H1 (cell line): Measurements from ENCODE around the gene PKN3. TPM values are rescaled to one million over a fixed set of nuclear protein-coding genes. Genes with fewer than 3 reads are reported as not detected.

Experiments
- CTCF ChIA-PET: fragments of 300-600 bp; sonication (Branson Sonifier 250); formaldehyde crosslinking; loops from one replicate; lab custom pipeline; 2021; ENCODE audit not compliant: partially characterized antibody; lab: Charles Lee
- POLR2A ChIA-PET: fragments of 300-600 bp; sonication (Branson Sonifier 250); formaldehyde crosslinking; loops from one replicate; lab custom pipeline; 2021; ENCODE audit warnings: inconsistent platforms; ENCODE audit not compliant: partially characterized antibody; lab: Charles Lee
- DNase-seq, 2 experiments: peaks; one replicate each; pipeline versions ENCODE4 v3.0.0 to v3.0.0-alpha.2; 2010 to 2022; ENCODE audit warnings: low spot score in 2 of 2, low read depth in 1 of 2, mixed read lengths in 1 of 2
- FAIRE-seq: peaks from 2 replicates; lab custom pipeline; 2011; peaks lifted over from hg19 to GRCh38; lab: Jason Lieb, UNC
- H2AFZ ChIP-seq: 2 replicates; pipeline ENCODE4 v1.8.1; 2012; ENCODE audit warnings: low read length, inconsistent platforms
- H2AK5ac ChIP-seq: 2 replicates; pipeline ENCODE4 v1.6.1; 2013; ENCODE audit warnings: low read depth, low read length
- H2BK120ac ChIP-seq: replicated peaks from 2 replicates; pipeline ENCODE3; 2013; ENCODE audit warnings: low read depth, low read length, inconsistent platforms
- H2BK12ac ChIP-seq: 2 replicates; pipeline ENCODE4 v1.6.1; 2013; ENCODE audit warnings: low read depth, low read length
- H2BK15ac ChIP-seq: 2 replicates; pipeline ENCODE4 v1.6.1; 2013; ENCODE audit warnings: low read length
- H2BK20ac ChIP-seq: 2 replicates; pipeline ENCODE4 v1.6.1; 2013; ENCODE audit warnings: low read length
- H2BK5ac ChIP-seq: 2 replicates; pipeline ENCODE4 v1.6.1; 2013; ENCODE audit warnings: low read depth, low read length
- H3K14ac ChIP-seq: 2 replicates; pipeline ENCODE4 v1.6.1; 2013; ENCODE audit warnings: inconsistent platforms; ENCODE audit not compliant: insufficient read length
- H3K18ac ChIP-seq: 2 replicates; pipeline ENCODE4 v1.6.1; 2013; ENCODE audit warnings: low read length; ENCODE audit errors: extremely low read depth
- H3K23ac ChIP-seq: 2 replicates; pipeline ENCODE4 v1.6.1; 2013; ENCODE audit warnings: inconsistent platforms; ENCODE audit not compliant: insufficient read length
- H3K23me2 ChIP-seq: 2 replicates; pipeline ENCODE4 v1.6.1; 2013; ENCODE audit warnings: low read depth, low read length
- H3K27ac ChIP-seq: 2 replicates; pipeline ENCODE4 v1.6.1; 2011; ENCODE audit warnings: low read depth, low read length, inconsistent platforms
- H3K27me3 ChIP-seq, 4 experiments: replicated peaks in 1 of 4; 1 replicate in 1 of 4; 2 replicates in 3 of 4; pipeline versions ENCODE4 v1.6.1 to v1.8.1; 2011 to 2013; ENCODE audit warnings: low read length in 3 of 4, mild to moderate bottlenecking in 3 of 4, inconsistent platforms in 2 of 4, mixed read lengths in 2 of 4, moderate library complexity in 1 of 4; ENCODE audit not compliant: control insufficient read depth in 3 of 4, insufficient read depth in 3 of 4; ENCODE audit errors: extremely low read depth in 1 of 4
- H3K36me3 ChIP-seq, 4 experiments: 2 replicates each; pipeline versions ENCODE4 v1.6.1 to v1.8.1; 2011 to 2013; ENCODE audit warnings: mild to moderate bottlenecking in 4 of 4, low read length in 3 of 4, moderate library complexity in 2 of 4, control low read depth in 1 of 4, inconsistent platforms in 1 of 4; ENCODE audit not compliant: insufficient read depth in 4 of 4, control insufficient read depth in 2 of 4
- H3K4ac ChIP-seq: replicated peaks from 2 replicates; pipeline ENCODE3; 2013; ENCODE audit warnings: low read length, low read depth, mixed read lengths, inconsistent platforms; ENCODE audit not compliant: insufficient read length
- H3K4me1 ChIP-seq, 4 experiments: replicated peaks in 1 of 4; 1 replicate in 1 of 4; 2 replicates in 3 of 4; pipeline versions ENCODE4 v1.6.1 to v1.8.1; 2011 to 2013; ENCODE audit warnings: low read length in 3 of 4, inconsistent platforms in 2 of 4, mixed read lengths in 1 of 4; ENCODE audit not compliant: insufficient read depth in 4 of 4, control insufficient read depth in 3 of 4
- H3K4me2 ChIP-seq, 2 experiments: 2 replicates each; pipeline versions ENCODE4 v1.6.1 to v1.8.1; 2011 to 2013; ENCODE audit warnings: low read depth in 2 of 2, low read length in 2 of 2, control low read depth in 1 of 2, inconsistent platforms in 1 of 2, mild to moderate bottlenecking in 1 of 2; ENCODE audit not compliant: insufficient read depth in 1 of 2
- H3K4me3 ChIP-seq, 4 experiments: fragments of 200-600, 300-600 bp in 1 of 4; sonication (generic), shearing (Covaris generic), sonication (Bioruptor Twin) in 1 of 4; 2 replicates each; pipeline versions ENCODE4 v1.5.1 to v1.8.1; 2011 to 2016; ENCODE audit warnings: low read length in 4 of 4, low read depth in 3 of 4, control low read depth in 2 of 4, inconsistent platforms in 2 of 4, mild to moderate bottlenecking in 2 of 4, mixed read lengths in 1 of 4, moderate library complexity in 1 of 4; ENCODE audit not compliant: insufficient read depth in 2 of 4; ENCODE audit errors: extremely low read depth in 1 of 4
- H3K56ac ChIP-seq: replicated peaks from 2 replicates; pipeline ENCODE3; 2013; ENCODE audit warnings: low read depth, mild to moderate bottlenecking, mixed read lengths, low read length, inconsistent platforms; ENCODE audit not compliant: insufficient read length
- H3K79me1 ChIP-seq: 2 replicates; pipeline ENCODE4 v1.6.1; 2013; ENCODE audit warnings: low read depth, low read length, control low read depth
- H3K79me2 ChIP-seq, 2 experiments: 2 replicates each; pipeline versions ENCODE4 v1.6.1 to v1.8.1; 2012 to 2013; ENCODE audit warnings: low read length in 2 of 2, mild to moderate bottlenecking in 2 of 2, inconsistent platforms in 1 of 2; ENCODE audit not compliant: insufficient read depth in 2 of 2, control insufficient read depth in 1 of 2
- H3K9ac ChIP-seq, 4 experiments: replicated peaks in 1 of 4; 1 replicate in 1 of 4; 2 replicates in 3 of 4; pipeline versions ENCODE4 v1.6.1 to v1.8.1; 2011 to 2013; ENCODE audit warnings: low read depth in 3 of 4, low read length in 3 of 4, control low read depth in 2 of 4, mild to moderate bottlenecking in 2 of 4, moderate library complexity in 2 of 4, inconsistent platforms in 1 of 4; ENCODE audit errors: extremely low read depth in 1 of 4
- H3K9me3 ChIP-seq, 2 experiments: 2 replicates each; pipeline versions ENCODE4 v1.6.1 to v1.8.1; 2012 to 2013; ENCODE audit warnings: mild to moderate bottlenecking in 2 of 2, moderate library complexity in 2 of 2, control low read depth in 1 of 2, inconsistent platforms in 1 of 2, low read depth in 1 of 2, low read length in 1 of 2, mixed read lengths in 1 of 2; ENCODE audit not compliant: insufficient read depth in 2 of 2
- H4K20me1 ChIP-seq, 2 experiments: replicated peaks in 1 of 2; 2 replicates each; pipeline versions ENCODE3 to v1.8.1; 2011 to 2013; ENCODE audit warnings: inconsistent platforms in 2 of 2, low read length in 2 of 2, mild to moderate bottlenecking in 1 of 2; ENCODE audit not compliant: insufficient read depth in 2 of 2, control insufficient read depth in 1 of 2
- H4K5ac ChIP-seq: 2 replicates; pipeline ENCODE4 v1.6.1; 2013; ENCODE audit warnings: low read length, low read depth, mixed read lengths, inconsistent platforms; ENCODE audit not compliant: insufficient read length
- H4K8ac ChIP-seq: 2 replicates; pipeline ENCODE4 v1.8.0; 2013; ENCODE audit warnings: mild to moderate bottlenecking, moderate library complexity, low read length, inconsistent platforms; ENCODE audit not compliant: insufficient read depth; ENCODE audit errors: extremely low read depth
- H4K91ac ChIP-seq: replicated peaks from 2 replicates; pipeline ENCODE3; 2013; ENCODE audit warnings: low read length, mixed read lengths, inconsistent platforms; ENCODE audit not compliant: insufficient read length
- HDAC2 ChIP-seq, 2 experiments: fragments of 300-600 bp in 1 of 2; sonication (generic) in 1 of 2; IDR thresholded peaks; 2 replicates each; pipeline ENCODE4 v1.6.1; 2011 to 2012; ENCODE audit warnings: low read depth in 2 of 2, low read length in 2 of 2, mild to moderate bottlenecking in 2 of 2, moderate library complexity in 2 of 2, borderline replicate concordance in 1 of 2, inconsistent platforms in 1 of 2
- JUND ChIP-seq: IDR thresholded peaks from 2 replicates; pipeline ENCODE4 v1.6.1; 2011; ENCODE audit warnings: mild to moderate bottlenecking, improper control_type of control experiment, low read length
- MAX ChIP-seq: IDR thresholded peaks from 2 replicates; pipeline ENCODE4 v1.6.1; 2012; ENCODE audit warnings: inconsistent platforms
- SUZ12 ChIP-seq: fragments of 200-600 bp; sonication (generic); IDR thresholded peaks from 2 replicates; pipeline ENCODE4 v1.6.1; 2012; ENCODE audit warnings: mild to moderate bottlenecking, inconsistent platforms, low read length, moderate library complexity, mixed read lengths
- TAF1 ChIP-seq: IDR thresholded peaks from 2 replicates; pipeline ENCODE4 v1.6.1; 2011; ENCODE audit warnings: mild to moderate bottlenecking, low read depth, low read length
- TAF7 ChIP-seq: optimal IDR thresholded peaks from 2 replicates; pipeline ENCODE3; 2011; ENCODE audit warnings: low read depth, mild to moderate bottlenecking, inconsistent platforms, low read length, moderate library complexity, borderline replicate concordance
- USF2 ChIP-seq: IDR thresholded peaks from 2 replicates; pipeline ENCODE4 v1.6.1; 2011; ENCODE audit warnings: low read length, improper control_type of control experiment
- WGBS, 2 experiments: shearing (Covaris generic) in 1 of 2; methylation state at CpG; one replicate each; pipeline versions ENCODE4 v1.1.6 to v1.1.7; 2013 to 2015; ENCODE audit warnings: low lambda C conversion rate in 2 of 2, mixed read lengths in 2 of 2, inconsistent platforms in 1 of 2, low coverage in 1 of 2, missing lambda C conversion rate in 1 of 2; ENCODE audit not compliant: insufficient replicate concordance in 2 of 2, insufficient coverage in 1 of 2, insufficient read length in 1 of 2; ENCODE audit errors: extremely low coverage in 1 of 2, missing lambda C conversion rate in 1 of 2; 5-methylcytosine and 5-hydroxymethylcytosine counted together
- polyA plus RNA-seq, 7 experiments: library from polyadenylated mRNA; depleted of rRNA in 3 of 7; stranded (reverse) in 5 of 7; unstranded in 2 of 7; fragments of >200 nt in 5 of 7; fragments of 200-250 nt in 2 of 7; gene quantifications; 1 replicate in 5 of 7; 2 replicates in 1 of 7; 4 replicates in 1 of 7; pipeline versions ENCODE4 v1.2.1 to v1.2.3, GENCODE V29; 2011 to 2013; ENCODE audit warnings: missing spikeins in 2 of 7, mixed read lengths in 2 of 7
- total RNA-seq: library from RNA; stranded (reverse); fragmentation: NEBNext Ultra II Directional; extraction: Animal tissue kit (Norgen Biotek cat#: 25700); gene quantifications from 2 replicates; pipeline ENCODE4 v1.2.1, GENCODE V29; 2021
- TF ChIP-seq, protein P1 (sequence below): IDR thresholded peaks from 2 replicates; pipeline ENCODE4 v1.6.1; 2012; ENCODE audit warnings: inconsistent platforms

The PKN3 gene
- total and polyA plus RNA-seq, 2 of the 8 experiments (the other 6 are each of a cell fraction or from before 2014, with no cell fraction given), result 15.7 to 16.3 TPM

GRCh38 chr9:128688501-128689292, 13.6 kb upstream of the PKN3 start, which contains the start of gene SET:
SET (plus strand) TSS chr9:128689222; CDS start chr9:128689583, 361 bp downstream.
- Histone ChIP-seq H3K27me3 (no peaks in the 10 kb centered on the region), H3K36me3 (peaks cover 13 to 55% (median 25%) of the 10 kb centered on the region in 4 experiments), H3K23me2 (peaks cover 24% of the 10 kb centered on the region), H3K4me3 (peak within 1 kb of the TSS; percentile 82 to 96 (median 92)), H2BK5ac (peak within 1 kb of the TSS; percentile 93), H4K5ac (peak within 1 kb of the TSS; percentile 90), H3K79me1 (peaks cover 8% of the 10 kb centered on the region; the same call in 1 of the 2 replicates), H3K9me3 (no peaks in the 10 kb centered on the region), H2BK12ac (peak within 1 kb of the TSS; percentile 32; the same call in 1 of the 2 replicates), H3K4me2 (peak within 1 kb of the TSS; percentile 90 to 100), H3K4me1 (peaks cover 6 to 15% (median 8%) of the 10 kb centered on the region in 4 experiments; a peak in 6 of 7 replicates), H3K27ac (peak within 1 kb of the TSS; percentile 86), H2BK20ac (no peak within 1 kb of the TSS), H4K8ac (peak within 1 kb of the TSS; percentile 90; the same call in 1 of the 2 replicates), H3K56ac (peak within 1 kb of the TSS; percentile 42), H2AFZ (no peak within 1 kb of the TSS), H3K9ac (peak within 1 kb of the TSS; percentile 84 to 99 (median 88)), H3K23ac (no peak within 1 kb of the TSS), H3K18ac (peak within 1 kb of the TSS; percentile 49), H3K4ac (no peak within 1 kb of the TSS), H2BK15ac (no peak within 1 kb of the TSS; the same call in 1 of the 2 replicates), H3K79me2 (peaks cover 40 to 81% of the 10 kb centered on the region in 2 experiments), H4K20me1 (peaks cover 31 to 36% of the 10 kb centered on the region in 2 experiments), H4K91ac (peak within 1 kb of the TSS; percentile 49), H2AK5ac (0 out of 2 replicates have a peak within 1 kb of the TSS, but pooled peaks have one; percentile 11), H3K14ac (no peak within 1 kb of the TSS), H2BK120ac (no peak within 1 kb of the TSS)
- no peak for FAIRE-seq
- POLR2A ChIA-PET, result interaction anchor here (0.9 to 46.1 kb wide), 11 partner anchors 7 to 392 kb away, joined by 3 to 1197 read pairs (median 9); partner anchors contain the start of genes DOLPP1, DYNC2I2, PKN3 and SET
- WGBS, 2 experiments, result 7% methylated on average over 25 of the region's 93 CpGs; no CpG with 5 or more reads in 1 of the 2 experiments
- CTCF ChIA-PET, result interaction anchor here (0.6 to 1.8 kb wide), 4 partner anchors 13 to 126 kb away, joined by 3 to 5 read pairs (median 4); partner anchors contain the start of gene PKN3
- DNase-seq, result peak; percentile 80 to 92
- TF ChIP-seq SUZ12, result no peak
- TF ChIP-seq TAF7, result no peak
- TF ChIP-seq TAF1, result peak; percentile 81
- TF ChIP-seq, protein P1, sequence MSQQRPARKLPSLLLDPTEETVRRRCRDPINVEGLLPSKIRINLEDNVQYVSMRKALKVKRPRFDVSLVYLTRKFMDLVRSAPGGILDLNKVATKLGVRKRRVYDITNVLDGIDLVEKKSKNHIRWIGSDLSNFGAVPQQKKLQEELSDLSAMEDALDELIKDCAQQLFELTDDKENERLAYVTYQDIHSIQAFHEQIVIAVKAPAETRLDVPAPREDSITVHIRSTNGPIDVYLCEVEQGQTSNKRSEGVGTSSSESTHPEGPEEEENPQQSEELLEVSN, result peak; percentile 49; the same call in 1 of the 2 replicates
- peak; percentile 85 for TF ChIP-seq USF2
- peak; percentile 2; the same call in 1 of the 2 replicates for TF ChIP-seq JUND
- TF ChIP-seq MAX, result peak; percentile 63
- no peak for TF ChIP-seq HDAC2 (IDR thresholded peaks at IDR 0.05; ENCODE audit: borderline replicate concordance in 1 of 2, low read depth in 2 of 2, low read length in 2 of 2)
